ENCODE measurements around the gene FGB. TPM values are rescaled to one million over a fixed set of nuclear protein-coding genes. Genes with fewer than 3 reads are reported as not detected.
A peak's percentile ranks its signal among the peaks of the same experiment; 100 is the strongest.

FGB gene
- total and polyA plus RNA-seq, 2 of the 13 experiments (the other 11 are each of a cell fraction or from before 2014, with no cell fraction given), result 226 to 784 TPM

GRCh38 chr4:154549894-154550790 is 12.7 kb upstream of the FGB start, which contains the start of gene PLRG1 (continued):
- no peak for TF ChIP-seq ZSCAN22 (CRISPR knock-in tag; IDR thresholded peaks at IDR 0.05)
- TF ChIP-seq MAF1 (CRISPR knock-in tag; IDR thresholded peaks at IDR 0.05; ENCODE audit: borderline replicate concordance), result no peak
- no peak for TF ChIP-seq ZNF317 (CRISPR knock-in tag; IDR thresholded peaks at IDR 0.05)
- no peak for TF ChIP-seq ZNF275 (CRISPR knock-in tag; IDR thresholded peaks at IDR 0.05; ENCODE audit: borderline replicate concordance)
- TF ChIP-seq ELF1 (CRISPR knock-in tag; IDR thresholded peaks at IDR 0.05), result peak; percentile 79
- TF ChIP-seq ZNF616 (CRISPR knock-in tag; IDR thresholded peaks at IDR 0.05; ENCODE audit: low read depth), result no peak
- TF ChIP-seq POLR2AphosphoS2 (IDR thresholded peaks at IDR 0.05; ENCODE audit: low read depth, low read length), result no peak
- peak; percentile 83; the same call in 1 of the 2 replicates for TF ChIP-seq YEATS2 (CRISPR knock-in tag; IDR thresholded peaks at IDR 0.05; ENCODE audit: borderline replicate concordance)
- no peak; the same call in 1 of the 2 replicates for TF ChIP-seq ZNF792 (CRISPR knock-in tag; IDR thresholded peaks at IDR 0.05)
- TF ChIP-seq ZNF362 (CRISPR knock-in tag; IDR thresholded peaks at IDR 0.05; ENCODE audit: borderline replicate concordance), result no peak
- TF ChIP-seq ZNF782 (CRISPR knock-in tag; IDR thresholded peaks at IDR 0.05; ENCODE audit: borderline replicate concordance), result no peak
- TF ChIP-seq TEAD3 (CRISPR knock-in tag; optimal IDR thresholded peaks at IDR 0.05; ENCODE audit: borderline replicate concordance), result peak; percentile 56
- peak; percentile 31; the same call in 1 of the 2 replicates for TF ChIP-seq ZSCAN25 (CRISPR knock-in tag; IDR thresholded peaks at IDR 0.05)
- no peak for TF ChIP-seq JUN (CRISPR knock-in tag; IDR thresholded peaks at IDR 0.05)
- 0 out of 2 replicates have a peak, but pooled peaks have one; percentile 39 for TF ChIP-seq ZNF510 (CRISPR knock-in tag; IDR thresholded peaks at IDR 0.05; ENCODE audit: low read depth)
- TF ChIP-seq, protein P1, sequence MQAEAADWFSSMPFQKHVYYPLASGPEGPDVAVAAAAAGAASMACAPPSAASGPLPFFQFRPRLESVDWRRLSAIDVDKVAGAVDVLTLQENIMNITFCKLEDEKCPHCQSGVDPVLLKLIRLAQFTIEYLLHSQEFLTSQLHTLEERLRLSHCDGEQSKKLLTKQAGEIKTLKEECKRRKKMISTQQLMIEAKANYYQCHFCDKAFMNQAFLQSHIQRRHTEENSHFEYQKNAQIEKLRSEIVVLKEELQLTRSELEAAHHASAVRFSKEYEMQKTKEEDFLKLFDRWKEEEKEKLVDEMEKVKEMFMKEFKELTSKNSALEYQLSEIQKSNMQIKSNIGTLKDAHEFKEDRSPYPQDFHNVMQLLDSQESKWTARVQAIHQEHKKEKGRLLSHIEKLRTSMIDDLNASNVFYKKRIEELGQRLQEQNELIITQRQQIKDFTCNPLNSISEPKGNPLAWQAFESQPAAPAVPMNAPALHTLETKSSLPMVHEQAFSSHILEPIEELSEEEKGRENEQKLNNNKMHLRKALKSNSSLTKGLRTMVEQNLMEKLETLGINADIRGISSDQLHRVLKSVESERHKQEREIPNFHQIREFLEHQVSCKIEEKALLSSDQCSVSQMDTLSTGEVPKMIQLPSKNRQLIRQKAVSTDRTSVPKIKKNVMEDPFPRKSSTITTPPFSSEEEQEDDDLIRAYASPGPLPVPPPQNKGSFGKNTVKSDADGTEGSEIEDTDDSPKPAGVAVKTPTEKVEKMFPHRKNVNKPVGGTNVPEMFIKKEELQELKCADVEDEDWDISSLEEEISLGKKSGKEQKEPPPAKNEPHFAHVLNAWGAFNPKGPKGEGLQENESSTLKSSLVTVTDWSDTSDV (CRISPR knock-in tag; IDR thresholded peaks at IDR 0.05), result no peak
- TF ChIP-seq NFE2 (CRISPR knock-in tag; IDR thresholded peaks at IDR 0.05), result no peak
- 0 out of 2 replicates have a peak, but pooled peaks have one; percentile 48 for TF ChIP-seq ZNF891 (CRISPR knock-in tag; IDR thresholded peaks at IDR 0.05)
- TF ChIP-seq ZNF3 (CRISPR knock-in tag; IDR thresholded peaks at IDR 0.05), result no peak
- TF ChIP-seq, protein P2, sequence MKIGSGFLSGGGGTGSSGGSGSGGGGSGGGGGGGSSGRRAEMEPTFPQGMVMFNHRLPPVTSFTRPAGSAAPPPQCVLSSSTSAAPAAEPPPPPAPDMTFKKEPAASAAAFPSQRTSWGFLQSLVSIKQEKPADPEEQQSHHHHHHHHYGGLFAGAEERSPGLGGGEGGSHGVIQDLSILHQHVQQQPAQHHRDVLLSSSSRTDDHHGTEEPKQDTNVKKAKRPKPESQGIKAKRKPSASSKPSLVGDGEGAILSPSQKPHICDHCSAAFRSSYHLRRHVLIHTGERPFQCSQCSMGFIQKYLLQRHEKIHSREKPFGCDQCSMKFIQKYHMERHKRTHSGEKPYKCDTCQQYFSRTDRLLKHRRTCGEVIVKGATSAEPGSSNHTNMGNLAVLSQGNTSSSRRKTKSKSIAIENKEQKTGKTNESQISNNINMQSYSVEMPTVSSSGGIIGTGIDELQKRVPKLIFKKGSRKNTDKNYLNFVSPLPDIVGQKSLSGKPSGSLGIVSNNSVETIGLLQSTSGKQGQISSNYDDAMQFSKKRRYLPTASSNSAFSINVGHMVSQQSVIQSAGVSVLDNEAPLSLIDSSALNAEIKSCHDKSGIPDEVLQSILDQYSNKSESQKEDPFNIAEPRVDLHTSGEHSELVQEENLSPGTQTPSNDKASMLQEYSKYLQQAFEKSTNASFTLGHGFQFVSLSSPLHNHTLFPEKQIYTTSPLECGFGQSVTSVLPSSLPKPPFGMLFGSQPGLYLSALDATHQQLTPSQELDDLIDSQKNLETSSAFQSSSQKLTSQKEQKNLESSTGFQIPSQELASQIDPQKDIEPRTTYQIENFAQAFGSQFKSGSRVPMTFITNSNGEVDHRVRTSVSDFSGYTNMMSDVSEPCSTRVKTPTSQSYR (CRISPR knock-in tag; IDR thresholded peaks at IDR 0.05; ENCODE audit: borderline replicate concordance), result no peak
- TF ChIP-seq, protein P3, sequence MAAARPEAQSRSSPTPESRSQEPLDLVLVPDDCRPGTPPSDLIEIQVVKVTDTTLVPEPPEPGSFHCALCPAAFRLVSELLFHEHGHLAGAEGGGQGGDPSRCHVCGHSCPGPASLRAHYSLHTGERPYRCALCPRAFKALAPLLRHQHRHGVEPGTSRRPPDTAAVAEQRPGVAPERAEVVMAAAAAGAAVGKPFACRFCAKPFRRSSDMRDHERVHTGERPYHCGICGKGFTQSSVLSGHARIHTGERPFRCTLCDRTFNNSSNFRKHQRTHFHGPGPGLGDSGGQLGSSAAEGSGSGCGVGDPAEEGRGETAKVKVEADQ (CRISPR knock-in tag; IDR thresholded peaks at IDR 0.05; ENCODE audit: borderline replicate concordance), result no peak
